WTC11 (cell line): ENCODE measurements around the gene ZCCHC10. TPM values are rescaled to one million over a fixed set of nuclear protein-coding genes. Genes with fewer than 3 reads are reported as not detected.
A peak's percentile ranks its signal among the peaks of the same experiment; 100 is the strongest.

ENCODE experiments used
- AFF4 ChIP-seq: sonication (generic); formaldehyde crosslinking; IDR thresholded peaks from 2 replicates; pipeline ENCODE4 v1.8.1; 2023; ENCODE audit warnings: mild to moderate bottlenecking, missing genetic modification reagents, borderline replicate concordance
- ATF6 ChIP-seq: sonication (generic); formaldehyde crosslinking; IDR thresholded peaks from 2 replicates; pipeline ENCODE4 v1.8.1; 2023; ENCODE audit warnings: mild to moderate bottlenecking, missing genetic modification reagents
- E2F1 ChIP-seq: sonication (generic); formaldehyde crosslinking; IDR thresholded peaks from 2 replicates; pipeline ENCODE4 v1.8.0; 2022; ENCODE audit warnings: mild to moderate bottlenecking, missing genetic modification reagents
- ERG ChIP-seq: fragments of 250-450 bp; sonication (Bioruptor Pico); IDR thresholded peaks from 2 replicates; pipeline ENCODE4 v1.8.0; 2021; ENCODE audit warnings: mild to moderate bottlenecking
- ESRRA ChIP-seq: sonication (generic); formaldehyde crosslinking; IDR thresholded peaks from 2 replicates; pipeline ENCODE4 v1.8.1; 2022; ENCODE audit warnings: mild to moderate bottlenecking, missing genetic modification reagents, borderline replicate concordance
- GTF2I ChIP-seq: fragments of 250-450 bp; sonication (Bioruptor Pico); conservative IDR thresholded peaks from 2 replicates; pipeline ENCODE4 v1.4.0; 2021; ENCODE audit warnings: mild to moderate bottlenecking
- HMGA2 ChIP-seq: fragments of 250-450 bp; sonication (Bioruptor Pico); IDR thresholded peaks from 2 replicates; pipeline ENCODE4 v1.4.0; 2021; ENCODE audit warnings: mild to moderate bottlenecking, moderate library complexity
- IRF1 ChIP-seq: sonication (generic); formaldehyde crosslinking; IDR thresholded peaks from 2 replicates; pipeline ENCODE4 v1.8.0; 2023; ENCODE audit warnings: missing genetic modification reagents
- JAZF1 ChIP-seq: fragments of 250-450 bp; sonication (Bioruptor Pico); IDR thresholded peaks from 2 replicates; pipeline ENCODE4 v1.9.0; 2021; ENCODE audit warnings: moderate library complexity, mild to moderate bottlenecking, inconsistent platforms
- MLX ChIP-seq: sonication (generic); formaldehyde crosslinking; IDR thresholded peaks from 2 replicates; pipeline ENCODE4 v1.8.1; 2023; ENCODE audit warnings: mild to moderate bottlenecking, missing genetic modification reagents, moderate library complexity
- NFATC4 ChIP-seq: fragments of 250-450 bp; sonication (Bioruptor Pico); IDR thresholded peaks from 2 replicates; pipeline ENCODE4 v1.9.0; 2021; ENCODE audit warnings: mild to moderate bottlenecking
- NR3C1 ChIP-seq: sonication (generic); formaldehyde crosslinking; conservative IDR thresholded peaks from 2 replicates; pipeline ENCODE4 v1.8.1; 2023; ENCODE audit warnings: low read depth, mild to moderate bottlenecking, missing genetic modification reagents
- PREB ChIP-seq: sonication (generic); formaldehyde crosslinking; IDR thresholded peaks from 2 replicates; pipeline ENCODE4 v1.8.1; 2022; ENCODE audit warnings: mild to moderate bottlenecking, missing genetic modification reagents, moderate library complexity, borderline replicate concordance
- RORB ChIP-seq: fragments of 250-450 bp; sonication (Bioruptor Pico); IDR thresholded peaks from 2 replicates; pipeline ENCODE4 v1.9.0; 2021; ENCODE audit warnings: mild to moderate bottlenecking
- STAT6 ChIP-seq: sonication (generic); formaldehyde crosslinking; conservative IDR thresholded peaks from 2 replicates; pipeline ENCODE4 v1.8.1; 2023; ENCODE audit warnings: mild to moderate bottlenecking, low read depth, missing genetic modification reagents, moderate library complexity
- TCF7 ChIP-seq: sonication (generic); formaldehyde crosslinking; IDR thresholded peaks from 2 replicates; pipeline ENCODE4 v1.8.0; 2022; ENCODE audit warnings: mild to moderate bottlenecking, low read depth, missing genetic modification reagents, moderate library complexity
- TEAD4 ChIP-seq: sonication (generic); formaldehyde crosslinking; IDR thresholded peaks from 2 replicates; pipeline ENCODE4 v1.8.0; 2022; ENCODE audit warnings: mild to moderate bottlenecking, missing genetic modification reagents
- ZMAT4 ChIP-seq: fragments of 250-450 bp; sonication (Bioruptor Pico); IDR thresholded peaks from 2 replicates; pipeline ENCODE4 v1.9.0; 2021; ENCODE audit warnings: mild to moderate bottlenecking
- ZNF232 ChIP-seq: sonication (generic); formaldehyde crosslinking; IDR thresholded peaks from 2 replicates; pipeline ENCODE4 v1.8.0; 2022; ENCODE audit warnings: mild to moderate bottlenecking, missing genetic modification reagents
- ZNF423 ChIP-seq: fragments of 250-450 bp; sonication (Bioruptor Pico); IDR thresholded peaks from 2 replicates; pipeline ENCODE4 v2.1.2; 2022; ENCODE audit warnings: mild to moderate bottlenecking, moderate library complexity
- ZNF671 ChIP-seq: fragments of 250-450 bp; sonication (Bioruptor Pico); IDR thresholded peaks from 2 replicates; pipeline ENCODE4 v1.8.0; 2021; ENCODE audit warnings: mild to moderate bottlenecking
- total RNA-seq: library from RNA; stranded (reverse); gene quantifications from 3 replicates; pipeline ENCODE4 v1.2.3, GENCODE V29; 2021

The ZCCHC10 gene
- total RNA-seq, 1 experiment from 2014 or later = 22.9 TPM

- no peak for TF ChIP-seq E2F1 (CRISPR knock-in tag)
- no peak for TF ChIP-seq JAZF1 (CRISPR knock-in tag)
- TF ChIP-seq HMGA2 (CRISPR knock-in tag) = no peak
- no peak for TF ChIP-seq ESRRA
- TF ChIP-seq NFATC4 = no peak
- no peak for TF ChIP-seq ATF6 (CRISPR knock-in tag)
- TF ChIP-seq STAT6 (CRISPR knock-in tag) = no peak
- no peak for TF ChIP-seq ZMAT4 (CRISPR knock-in tag)
- no peak for TF ChIP-seq MLX (CRISPR knock-in tag)
- TF ChIP-seq ERG (CRISPR knock-in tag) = no peak
- TF ChIP-seq RORB = no peak
- no peak; the same call in 1 of the 2 replicates for TF ChIP-seq PREB (CRISPR knock-in tag)
- TF ChIP-seq GTF2I = no peak
- no peak for TF ChIP-seq ZNF671 (CRISPR knock-in tag)
- 0 out of 2 replicates have a peak, but pooled peaks have one; percentile 64 for TF ChIP-seq ZNF232 (CRISPR knock-in tag)
- TF ChIP-seq TCF7 (CRISPR knock-in tag) = peak; percentile 77; the same call in 1 of the 2 replicates
- peak; percentile 36; the same call in 1 of the 2 replicates for TF ChIP-seq IRF1
- TF ChIP-seq TEAD4 (CRISPR knock-in tag) = no peak
- 0 out of 2 replicates have a peak, but pooled peaks have one; percentile 46 for TF ChIP-seq NR3C1 (CRISPR knock-in tag)
- TF ChIP-seq AFF4 (CRISPR knock-in tag) = no peak; the same call in 1 of the 2 replicates
- no peak for TF ChIP-seq ZNF423 (CRISPR knock-in tag)
Observed at GRCh38 chr5:132963171-132964104, 62.9 kb downstream of the ZCCHC10 start, which contains the start of gene AFF4 (continued).
